Measurements from ENCODE around the gene PAF1. TPM values are rescaled to one million over a fixed set of nuclear protein-coding genes. Genes with fewer than 3 reads are reported as not detected.
A peak's percentile ranks its signal among the peaks of the same experiment; 100 is the strongest.

The PAF1 gene
- total and polyA plus RNA-seq, 2 of the 13 experiments (the other 11 are each of a cell fraction or from before 2014, with no cell fraction given), result 30.2 to 31.1 TPM

GRCh38 chr19:39428283-39429112, 37.6 kb upstream of the PAF1 start (continued):
- TF ChIP-seq PBX3 (CRISPR knock-in tag; IDR thresholded peaks at IDR 0.05; ENCODE audit: borderline replicate concordance) (no peak), MIER3 (CRISPR knock-in tag; IDR thresholded peaks at IDR 0.05; ENCODE audit: borderline replicate concordance) (no peak), ZSCAN22 (CRISPR knock-in tag; IDR thresholded peaks at IDR 0.05) (no peak), RERE (CRISPR knock-in tag; IDR thresholded peaks at IDR 0.05; ENCODE audit: low read depth) (no peak), KMT2A (CRISPR knock-in tag; IDR thresholded peaks at IDR 0.05) (no peak), ZSCAN25 (CRISPR knock-in tag; IDR thresholded peaks at IDR 0.05) (no peak), ZNF816 (CRISPR knock-in tag; IDR thresholded peaks at IDR 0.05; ENCODE audit: borderline replicate concordance) (no peak), KMT2B (CRISPR knock-in tag; IDR thresholded peaks at IDR 0.05) (no peak), JARID2 (CRISPR knock-in tag; IDR thresholded peaks at IDR 0.05; ENCODE audit: insufficient replicate concordance) (no peak), DNMT3B (CRISPR knock-in tag; conservative IDR thresholded peaks at IDR 0.05) (no peak), RARG (CRISPR knock-in tag; IDR thresholded peaks at IDR 0.05; ENCODE audit: low read depth) (no peak), ZBTB20 (CRISPR knock-in tag; IDR thresholded peaks at IDR 0.05; ENCODE audit: borderline replicate concordance, low read depth) (no peak)
- TF ChIP-seq, protein P1, sequence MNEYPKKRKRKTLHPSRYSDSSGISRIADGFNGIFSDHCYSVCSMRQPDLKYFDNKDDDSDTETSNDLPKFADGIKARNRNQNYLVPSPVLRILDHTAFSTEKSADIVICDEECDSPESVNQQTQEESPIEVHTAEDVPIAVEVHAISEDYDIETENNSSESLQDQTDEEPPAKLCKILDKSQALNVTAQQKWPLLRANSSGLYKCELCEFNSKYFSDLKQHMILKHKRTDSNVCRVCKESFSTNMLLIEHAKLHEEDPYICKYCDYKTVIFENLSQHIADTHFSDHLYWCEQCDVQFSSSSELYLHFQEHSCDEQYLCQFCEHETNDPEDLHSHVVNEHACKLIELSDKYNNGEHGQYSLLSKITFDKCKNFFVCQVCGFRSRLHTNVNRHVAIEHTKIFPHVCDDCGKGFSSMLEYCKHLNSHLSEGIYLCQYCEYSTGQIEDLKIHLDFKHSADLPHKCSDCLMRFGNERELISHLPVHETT (CRISPR knock-in tag; conservative IDR thresholded peaks at IDR 0.05), result 0 out of 2 replicates have a peak, but pooled peaks have one; percentile 36
- TF ChIP-seq, protein P2, sequence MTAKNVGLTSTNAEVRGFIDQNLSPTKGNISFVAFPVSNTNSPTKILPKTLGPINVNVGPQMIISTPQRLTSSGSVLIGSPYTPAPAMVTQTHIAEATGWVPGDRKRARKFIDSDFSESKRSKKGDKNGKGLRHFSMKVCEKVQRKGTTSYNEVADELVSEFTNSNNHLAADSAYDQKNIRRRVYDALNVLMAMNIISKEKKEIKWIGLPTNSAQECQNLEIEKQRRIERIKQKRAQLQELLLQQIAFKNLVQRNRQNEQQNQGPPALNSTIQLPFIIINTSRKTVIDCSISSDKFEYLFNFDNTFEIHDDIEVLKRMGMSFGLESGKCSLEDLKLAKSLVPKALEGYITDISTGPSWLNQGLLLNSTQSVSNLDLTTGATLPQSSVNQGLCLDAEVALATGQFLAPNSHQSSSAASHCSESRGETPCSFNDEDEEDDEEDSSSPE (CRISPR knock-in tag; IDR thresholded peaks at IDR 0.05), result no peak
- TF ChIP-seq, protein P3, sequence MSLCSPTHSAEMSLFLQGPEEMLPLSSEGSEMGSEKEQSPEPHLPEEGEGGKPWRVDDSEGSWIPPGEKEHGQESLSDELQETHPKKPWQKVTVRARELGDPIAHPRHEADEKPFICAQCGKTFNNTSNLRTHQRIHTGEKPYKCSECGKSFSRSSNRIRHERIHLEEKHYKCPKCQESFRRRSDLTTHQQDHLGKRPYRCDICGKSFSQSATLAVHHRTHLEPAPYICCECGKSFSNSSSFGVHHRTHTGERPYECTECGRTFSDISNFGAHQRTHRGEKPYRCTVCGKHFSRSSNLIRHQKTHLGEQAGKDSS (CRISPR knock-in tag; IDR thresholded peaks at IDR 0.05; ENCODE audit: borderline replicate concordance, low read depth), result no peak
- TF ChIP-seq, protein P4, sequence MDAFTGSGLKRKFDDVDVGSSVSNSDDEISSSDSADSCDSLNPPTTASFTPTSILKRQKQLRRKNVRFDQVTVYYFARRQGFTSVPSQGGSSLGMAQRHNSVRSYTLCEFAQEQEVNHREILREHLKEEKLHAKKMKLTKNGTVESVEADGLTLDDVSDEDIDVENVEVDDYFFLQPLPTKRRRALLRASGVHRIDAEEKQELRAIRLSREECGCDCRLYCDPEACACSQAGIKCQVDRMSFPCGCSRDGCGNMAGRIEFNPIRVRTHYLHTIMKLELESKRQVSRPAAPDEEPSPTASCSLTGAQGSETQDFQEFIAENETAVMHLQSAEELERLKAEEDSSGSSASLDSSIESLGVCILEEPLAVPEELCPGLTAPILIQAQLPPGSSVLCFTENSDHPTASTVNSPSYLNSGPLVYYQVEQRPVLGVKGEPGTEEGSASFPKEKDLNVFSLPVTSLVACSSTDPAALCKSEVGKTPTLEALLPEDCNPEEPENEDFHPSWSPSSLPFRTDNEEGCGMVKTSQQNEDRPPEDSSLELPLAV (CRISPR knock-in tag; conservative IDR thresholded peaks at IDR 0.05; ENCODE audit: low read depth), result no peak

Measured in HepG2 (cell line).